HTR-8/SVneo (cell line): Measurements from ENCODE around the gene VSIG1.

Experiments
- DNase-seq: peaks from one replicate; pipeline ENCODE4 v3.0.0; 2011; ENCODE audit warnings: low spot score, mixed read lengths; ENCODE audit not compliant: insufficient read length
- FAIRE-seq: peaks from 2 replicates; lab custom pipeline; 2011; peaks lifted over from hg19 to GRCh38; lab: Jason Lieb, UNC

Gene VSIG1

DNA sequence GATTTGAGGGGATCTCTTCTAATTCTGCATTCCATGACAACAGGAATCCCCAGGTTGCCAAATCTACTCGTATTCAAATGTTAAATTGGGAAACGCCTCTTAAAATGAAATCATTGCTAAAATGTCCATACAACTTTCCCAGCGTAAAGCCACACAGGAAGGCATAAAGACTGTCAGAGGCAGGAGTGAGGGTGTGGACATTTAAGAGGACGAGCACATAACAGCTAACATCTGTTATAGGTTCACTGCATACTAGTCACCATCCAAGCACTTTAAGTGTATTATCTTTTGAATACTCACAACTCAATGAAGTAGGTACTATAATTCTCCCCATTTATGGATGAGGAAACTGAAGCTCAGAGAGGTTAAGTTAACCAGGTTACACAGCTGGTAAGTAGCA lies 82.3 kb downstream of the VSIG1 start:
- DNase-seq (no peak), FAIRE-seq (no peak)
